H1 (cell line): ENCODE results near the gene DPM3. TPM values are rescaled to one million over a fixed set of nuclear protein-coding genes. Genes with fewer than 3 reads are reported as not detected.

Experiments used
- ASH2L ChIP-seq: fragments of 200-600, 300-600 bp; sonication (generic); IDR thresholded peaks from one replicate; pipeline ENCODE4 v1.7.1; 2017; ENCODE audit warnings: low read length
- CHD1 ChIP-seq: IDR thresholded peaks from 2 replicates; pipeline ENCODE4 v1.6.1; 2012; ENCODE audit warnings: low read depth, low read length, improper control_type of control experiment
- CHD7 ChIP-seq: fragments of 300-600 bp; sonication (generic); IDR thresholded peaks from 2 replicates; pipeline ENCODE4 v1.7.1; 2012; ENCODE audit warnings: low read length, moderate library complexity, mild to moderate bottlenecking, inconsistent platforms; ENCODE audit not compliant: insufficient replicate concordance
- CTCF ChIP-seq, 3 experiments: IDR thresholded peaks; 1 replicate in 2 of 3; 2 replicates in 1 of 3; pipeline versions ENCODE4 v1.5.1 to v1.6.1; 2011; ENCODE audit warnings: low read length in 3 of 3, mild to moderate bottlenecking in 3 of 3, inconsistent platforms in 2 of 3, low read depth in 1 of 3, moderate library complexity in 1 of 3; ENCODE audit not compliant: insufficient read depth in 1 of 3; ENCODE audit errors: control extremely low read depth in 1 of 3
- EP300 ChIP-seq, 2 experiments: IDR thresholded peaks; 1 replicate in 1 of 2; 2 replicates in 1 of 2; pipeline ENCODE4 v1.6.1; 2011 to 2012; ENCODE audit warnings: low read depth in 2 of 2, low read length in 2 of 2, mild to moderate bottlenecking in 2 of 2, borderline replicate concordance in 1 of 2, inconsistent platforms in 1 of 2, moderate library complexity in 1 of 2
- JUN ChIP-seq: IDR thresholded peaks from 2 replicates; pipeline ENCODE4 v1.6.1; 2011; ENCODE audit warnings: low read depth, mild to moderate bottlenecking, improper control_type of control experiment, low read length
- RAD21 ChIP-seq, 2 experiments: IDR thresholded peaks in 1 of 2; conservative IDR thresholded peaks in 1 of 2; 2 replicates each; pipeline ENCODE4 v1.6.1; 2011; ENCODE audit warnings: low read depth in 2 of 2, low read length in 2 of 2, improper control_type of control experiment in 1 of 2, inconsistent platforms in 1 of 2, mild to moderate bottlenecking in 1 of 2, moderate library complexity in 1 of 2
- YY1 ChIP-seq: IDR thresholded peaks from 2 replicates; pipeline ENCODE4 v1.6.1; 2011; ENCODE audit warnings: low read depth, mild to moderate bottlenecking, low read length
- polyA plus RNA-seq, 7 experiments: library from polyadenylated mRNA; depleted of rRNA in 3 of 7; stranded (reverse) in 5 of 7; unstranded in 2 of 7; fragments of >200 nt in 5 of 7; fragments of 200-250 nt in 2 of 7; gene quantifications; 1 replicate in 5 of 7; 2 replicates in 1 of 7; 4 replicates in 1 of 7; pipeline versions ENCODE4 v1.2.1 to v1.2.3, GENCODE V29; 2011 to 2013; ENCODE audit warnings: missing spikeins in 2 of 7, mixed read lengths in 2 of 7
- total RNA-seq: library from RNA; stranded (reverse); fragmentation: NEBNext Ultra II Directional; extraction: Animal tissue kit (Norgen Biotek cat#: 25700); gene quantifications from 2 replicates; pipeline ENCODE4 v1.2.1, GENCODE V29; 2021

DPM3 gene
- total and polyA plus RNA-seq, 2 of the 8 experiments (the other 6 are each of a cell fraction or from before 2014, with no cell fraction given): 44.8 to 227 TPM

- no peak for TF ChIP-seq CHD7
- TF ChIP-seq YY1: peak; percentile 37; the same call in 1 of the 2 replicates
- no peak for TF ChIP-seq ASH2L
- no peak for TF ChIP-seq CHD1
- TF ChIP-seq JUN: no peak
- TF ChIP-seq RAD21 (IDR thresholded peaks at IDR 0.05 in 1 of 2, conservative IDR thresholded peaks at IDR 0.05 in 1 of 2; ENCODE audit: low read depth in 2 of 2, low read length in 2 of 2): peak; percentile 55 to 61
- TF ChIP-seq CTCF (IDR thresholded peaks at IDR 0.05; ENCODE audit: control extremely low read depth in 1 of 3, insufficient read depth in 1 of 3, low read depth in 1 of 3, low read length in 3 of 3): peak in 2 of 3 experiments; percentile 83 to 96; a peak in 3 of 4 replicates
- no peak for TF ChIP-seq EP300 (IDR thresholded peaks at IDR 0.05; ENCODE audit: borderline replicate concordance in 1 of 2, low read depth in 2 of 2, low read length in 2 of 2)
Measured at GRCh38 chr1:155176544-155177071, 36.3 kb upstream of the DPM3 start (continued).
